ENCODE measurements around the gene PRKG2.
"Not testable (repeated sequence)": the region's sequence is repeated elsewhere in the genome, so short reads cannot be mapped to it uniquely, and the experiment has no call there.

The PRKG2 gene

GRCh38 chr4:81255524-81255923 is 40.5 kb upstream of the PRKG2 start:
- Histone ChIP-seq H3K36me3 (ENCODE audit: insufficient read depth, low read length) (no peaks in the 10 kb centered on the region), H3K9ac (ENCODE audit: insufficient read length) (no peak overlapping the region), H3K9me3 (ENCODE audit: low read depth, low read length) (no peaks in the 10 kb centered on the region), H3K27ac (no peak overlapping the region), H3K4me3 (no peak overlapping the region)
- TF ChIP-seq EZH2 (IDR thresholded peaks at IDR 0.05) (no peak), POLR2AphosphoS5 (IDR thresholded peaks at IDR 0.05; ENCODE audit: borderline replicate concordance, low read depth, low read length) (no peak), FOXP2 (optimal IDR thresholded peaks at IDR 0.05; ENCODE audit: control extremely low read depth, extremely low read length, insufficient read depth) (no peak)
- DNase-seq (ENCODE audit: low read depth, low spot score), result no peak

DNA sequence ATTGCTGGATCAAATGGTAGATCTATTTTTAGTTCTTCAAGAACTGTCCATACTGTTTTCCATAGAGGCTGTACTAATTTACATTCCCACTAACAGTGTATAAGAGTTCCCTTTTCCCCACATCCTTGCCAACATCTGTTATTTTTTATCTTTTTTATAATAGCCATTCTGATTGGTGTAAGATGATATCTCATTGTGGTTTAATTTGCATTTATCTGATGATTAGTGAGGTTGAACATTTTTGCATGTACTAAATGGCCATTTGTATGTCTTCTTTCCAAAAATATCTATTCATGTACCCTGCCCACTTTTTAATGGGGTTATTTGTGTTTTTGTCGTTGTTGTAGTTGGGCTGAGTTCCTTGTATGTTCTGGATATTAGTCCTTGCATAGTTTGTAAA is 35.4 kb upstream of the PRKG2 start:
- Histone ChIP-seq H3K4me3 (no peak overlapping the region), H3K27ac (no peak overlapping the region), H3K9ac (ENCODE audit: insufficient read length) (no peak overlapping the region), H3K36me3 (ENCODE audit: insufficient read depth, low read length) (no peaks in the 10 kb centered on the region), H3K9me3 (ENCODE audit: low read depth, low read length) (no peaks in the 10 kb centered on the region)
- no peak for DNase-seq (ENCODE audit: low read depth, low spot score)
- TF ChIP-seq FOXP2 (optimal IDR thresholded peaks at IDR 0.05; ENCODE audit: control extremely low read depth, extremely low read length, insufficient read depth) (no peak), EZH2 (IDR thresholded peaks at IDR 0.05) (no peak), POLR2AphosphoS5 (IDR thresholded peaks at IDR 0.05; ENCODE audit: borderline replicate concordance, low read depth, low read length) (no peak)

DNA sequence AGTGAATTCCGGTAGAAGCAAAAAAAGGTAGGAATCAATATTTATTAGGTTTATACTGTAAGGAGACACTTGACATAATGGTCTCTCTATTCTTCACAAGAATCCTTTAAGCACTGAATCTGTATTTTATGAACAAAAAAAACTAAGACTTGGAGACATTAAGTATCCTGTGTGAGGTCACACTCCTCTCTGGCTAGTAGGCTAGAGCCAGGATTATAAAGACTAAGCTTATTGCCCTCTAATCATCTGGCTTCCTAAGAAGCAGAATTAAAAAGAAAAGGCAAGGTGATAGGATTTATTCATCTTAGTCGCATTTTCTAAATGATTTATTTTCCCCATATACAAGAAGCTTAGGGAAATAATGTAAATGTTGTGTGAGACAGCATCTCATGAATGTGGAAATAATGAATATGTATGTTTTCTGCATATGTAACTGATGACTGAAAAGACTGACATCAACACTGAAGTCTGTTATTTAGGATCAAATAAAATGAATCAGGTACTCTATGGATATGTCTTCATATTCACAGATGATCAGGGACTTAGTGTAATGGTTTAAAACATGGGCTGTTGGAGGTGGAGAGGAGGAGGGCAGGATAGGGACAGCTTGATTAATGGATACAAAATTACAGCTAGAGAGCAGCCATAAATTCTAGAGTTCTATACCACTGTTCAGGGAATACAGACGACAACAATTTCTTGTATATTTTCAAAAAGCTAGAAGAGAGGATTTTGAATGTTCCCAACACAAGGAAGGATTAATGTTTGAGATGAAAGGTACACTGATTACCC is 30.4 kb upstream of the PRKG2 start:
- Histone ChIP-seq H3K36me3 (ENCODE audit: insufficient read depth, low read length) (no peaks in the 10 kb centered on the region), H3K9me3 (ENCODE audit: low read depth, low read length) (no peaks in the 10 kb centered on the region), H3K4me3 (no peak overlapping the region), H3K9ac (ENCODE audit: insufficient read length) (no peak overlapping the region), H3K27ac (no peak overlapping the region)
- no peak for TF ChIP-seq POLR2AphosphoS5 (IDR thresholded peaks at IDR 0.05; ENCODE audit: borderline replicate concordance, low read depth, low read length)
- TF ChIP-seq EZH2 (IDR thresholded peaks at IDR 0.05), result no peak
- TF ChIP-seq FOXP2 (optimal IDR thresholded peaks at IDR 0.05; ENCODE audit: control extremely low read depth, extremely low read length, insufficient read depth), result no peak
- DNase-seq (ENCODE audit: low read depth, low spot score), result no peak

GRCh38 chr4:81237791-81238190 is 22.8 kb upstream of the PRKG2 start:
- DNase-seq (ENCODE audit: low read depth, low spot score), result no peak

DNA sequence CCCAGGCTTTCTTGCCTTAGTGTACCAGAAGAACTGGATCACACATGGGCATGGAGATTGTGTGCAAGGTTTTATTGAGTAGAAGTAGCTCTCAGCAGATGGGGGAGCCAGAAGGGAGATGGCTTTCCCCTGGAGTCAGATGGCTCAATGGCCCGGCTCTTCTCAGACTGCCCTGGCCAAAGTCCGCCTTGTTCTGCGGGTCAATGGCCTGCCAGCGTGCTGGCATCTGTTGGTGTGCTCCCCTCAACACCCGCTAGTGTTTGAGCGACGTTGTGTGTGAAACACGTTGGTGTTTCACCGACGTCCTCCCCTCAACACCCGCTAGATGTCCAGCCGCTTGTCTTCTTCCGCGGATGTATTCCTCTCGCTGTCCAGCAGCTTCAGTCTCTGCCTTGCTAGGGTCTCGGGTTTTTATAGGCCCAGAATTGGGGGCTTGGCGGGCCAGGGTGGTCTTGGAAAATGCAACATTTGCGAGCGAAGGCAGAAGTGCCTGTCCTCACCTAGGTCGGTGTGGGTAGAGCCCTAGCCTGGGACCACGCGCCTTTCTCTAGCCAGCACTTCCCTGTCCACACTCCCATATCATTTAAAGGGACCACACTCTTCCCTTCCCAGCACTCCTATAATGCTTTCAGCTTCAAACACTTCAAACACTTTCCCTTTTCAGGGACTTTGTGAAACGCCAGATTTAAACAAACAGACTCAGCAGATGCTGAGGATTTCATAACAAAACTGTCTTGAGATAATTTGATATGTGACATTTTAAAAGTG is 21.1 kb upstream of the PRKG2 start:
- Histone ChIP-seq H3K36me3 (ENCODE audit: insufficient read depth, low read length) (no peaks in the 10 kb centered on the region), H3K4me3 (no peak overlapping the region), H3K27ac (no peak overlapping the region), H3K9ac (ENCODE audit: insufficient read length) (no peak overlapping the region), H3K9me3 (ENCODE audit: low read depth, low read length) (no peaks in the 10 kb centered on the region)
- DNase-seq (ENCODE audit: low read depth, low spot score), result no peak
- no peak for TF ChIP-seq FOXP2 (optimal IDR thresholded peaks at IDR 0.05; ENCODE audit: control extremely low read depth, extremely low read length, insufficient read depth)
- TF ChIP-seq POLR2AphosphoS5 (IDR thresholded peaks at IDR 0.05; ENCODE audit: borderline replicate concordance, low read depth, low read length), result no peak
- no peak for TF ChIP-seq EZH2 (IDR thresholded peaks at IDR 0.05)

More at GRCh38 chr4:81237791-81238190, 22.8 kb upstream of the PRKG2 start:
- Histone ChIP-seq H3K27ac (no peak overlapping the region), H3K9me3 (ENCODE audit: low read depth, low read length) (no peaks in the 10 kb centered on the region), H3K4me3 (no peak overlapping the region), H3K36me3 (ENCODE audit: insufficient read depth, low read length) (no peaks in the 10 kb centered on the region), H3K9ac (ENCODE audit: insufficient read length) (no peak overlapping the region)
- no peak for TF ChIP-seq POLR2AphosphoS5 (IDR thresholded peaks at IDR 0.05; ENCODE audit: borderline replicate concordance, low read depth, low read length)
- TF ChIP-seq FOXP2 (optimal IDR thresholded peaks at IDR 0.05; ENCODE audit: control extremely low read depth, extremely low read length, insufficient read depth), result no peak

DNA sequence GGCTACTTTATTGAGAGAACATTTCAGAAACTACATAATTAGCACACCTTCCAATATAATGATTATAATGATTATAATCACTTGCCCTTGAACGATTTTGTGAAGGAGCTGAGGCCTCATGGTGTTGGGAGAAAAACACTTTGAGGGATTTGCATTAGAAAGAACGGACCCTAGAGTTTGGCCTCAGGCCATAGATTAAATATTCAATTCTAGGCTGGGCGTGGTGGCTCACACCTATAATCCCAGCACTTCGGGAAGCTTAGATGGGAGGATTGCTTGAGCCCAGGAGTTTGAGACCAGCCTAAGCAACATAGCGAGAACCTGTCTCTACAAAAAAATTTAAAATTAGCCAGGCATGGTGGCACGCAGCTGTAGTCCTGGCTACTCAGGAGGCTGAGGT is 12.9 kb upstream of the PRKG2 start:
- no peak for TF ChIP-seq POLR2AphosphoS5 (IDR thresholded peaks at IDR 0.05; ENCODE audit: borderline replicate concordance, low read depth, low read length)
- no peak for TF ChIP-seq FOXP2 (optimal IDR thresholded peaks at IDR 0.05; ENCODE audit: control extremely low read depth, extremely low read length, insufficient read depth)
- TF ChIP-seq EZH2 (IDR thresholded peaks at IDR 0.05), result no peak
- H3K4me3 ChIP-seq, result no peak overlapping the region
- no peaks in the 10 kb centered on the region for H3K36me3 ChIP-seq (ENCODE audit: insufficient read depth, low read length)
- no peaks in the 10 kb centered on the region for H3K9me3 ChIP-seq (ENCODE audit: low read depth, low read length)
- no peak overlapping the region for H3K9ac ChIP-seq (ENCODE audit: insufficient read length)
- no peak for DNase-seq (ENCODE audit: low read depth, low spot score)
- H3K27ac ChIP-seq, result no peak overlapping the region

DNA sequence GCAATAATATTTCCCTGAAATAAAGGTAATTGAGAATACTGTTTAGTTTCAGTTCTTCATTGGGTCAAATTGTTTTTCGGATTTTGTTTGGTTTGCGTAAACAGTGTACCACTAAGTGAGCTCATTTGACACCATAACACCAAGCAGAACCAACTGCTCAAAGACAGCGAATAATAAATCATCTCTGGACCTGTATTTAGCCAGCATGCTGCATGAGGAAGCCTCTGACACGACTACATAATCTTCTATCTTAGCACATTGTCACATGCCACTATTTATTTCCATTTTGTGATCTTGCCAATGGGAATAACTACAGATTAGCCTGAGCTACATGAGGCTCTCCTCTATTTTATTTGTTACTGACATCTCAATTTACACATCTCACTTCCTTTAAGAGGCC is 12.1 kb upstream of the PRKG2 start:
- DNase-seq (ENCODE audit: low read depth, low spot score), result no peak
- no peaks in the 10 kb centered on the region for H3K36me3 ChIP-seq (ENCODE audit: insufficient read depth, low read length)
- H3K9me3 ChIP-seq (ENCODE audit: low read depth, low read length), result no peaks in the 10 kb centered on the region

DNA sequence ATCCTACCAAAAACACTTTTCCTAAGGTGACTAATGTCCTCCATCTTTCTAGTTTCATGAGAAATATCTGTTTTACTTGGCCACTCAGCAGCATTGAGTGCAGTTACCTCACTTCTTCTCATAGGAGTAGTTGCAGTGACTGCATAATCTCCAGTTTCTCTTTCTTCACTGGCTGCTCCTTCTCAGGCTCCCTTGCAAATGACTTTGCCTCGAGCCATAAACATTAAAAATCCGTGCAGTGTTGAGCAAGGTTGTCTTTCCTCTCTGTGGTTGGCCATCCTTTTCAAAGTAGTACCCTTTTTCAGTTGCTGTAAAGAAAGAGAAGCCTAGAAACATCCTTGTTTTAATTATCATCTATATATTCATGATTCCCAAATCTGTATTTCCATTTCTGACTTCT is 10.2 kb upstream of the PRKG2 start:
- no peak overlapping the region for H3K9ac ChIP-seq (ENCODE audit: insufficient read length)
- H3K36me3 ChIP-seq (ENCODE audit: insufficient read depth, low read length), result no peaks in the 10 kb centered on the region
- no peak for TF ChIP-seq FOXP2 (optimal IDR thresholded peaks at IDR 0.05; ENCODE audit: control extremely low read depth, extremely low read length, insufficient read depth)
- no peak for TF ChIP-seq EZH2 (IDR thresholded peaks at IDR 0.05)
- no peak for TF ChIP-seq POLR2AphosphoS5 (IDR thresholded peaks at IDR 0.05; ENCODE audit: borderline replicate concordance, low read depth, low read length)
- peak; percentile 63 for DNase-seq (ENCODE audit: low read depth, low spot score)
- H3K4me3 ChIP-seq, result no peak overlapping the region
- H3K9me3 ChIP-seq (ENCODE audit: low read depth, low read length), result no peaks in the 10 kb centered on the region
- H3K27ac ChIP-seq, result no peak overlapping the region

More for the DNA sequence above, 12.1 kb upstream of the PRKG2 start:
- no peak overlapping the region for H3K4me3 ChIP-seq
- no peak for TF ChIP-seq POLR2AphosphoS5 (IDR thresholded peaks at IDR 0.05; ENCODE audit: borderline replicate concordance, low read depth, low read length)
- no peak for TF ChIP-seq EZH2 (IDR thresholded peaks at IDR 0.05)
- no peak for TF ChIP-seq FOXP2 (optimal IDR thresholded peaks at IDR 0.05; ENCODE audit: control extremely low read depth, extremely low read length, insufficient read depth)
- no peak overlapping the region for H3K9ac ChIP-seq (ENCODE audit: insufficient read length)
- H3K27ac ChIP-seq, result no peak overlapping the region

- H3K36me3 ChIP-seq (ENCODE audit: insufficient read depth, low read length); DNase-seq (ENCODE audit: low read depth, low spot score); H3K9me3 ChIP-seq (ENCODE audit: low read depth, low read length); H3K4me3 ChIP-seq; H3K9ac ChIP-seq (ENCODE audit: insufficient read length); H3K27ac ChIP-seq: not testable (repeated sequence)
Measured at GRCh38 chr4:81222082-81222472, 7.1 kb upstream of the PRKG2 start.

Data from SK-N-MC (cell line).